H1 (cell line): ENCODE measurements around the gene ADAMTS17. TPM values are rescaled to one million over a fixed set of nuclear protein-coding genes. Genes with fewer than 3 reads are reported as not detected.

ENCODE experiments used
- CHD1 ChIP-seq: IDR thresholded peaks from 2 replicates; pipeline ENCODE4 v1.6.1; 2012; ENCODE audit warnings: low read depth, low read length, improper control_type of control experiment
- CHD7 ChIP-seq: fragments of 300-600 bp; sonication (generic); IDR thresholded peaks from 2 replicates; pipeline ENCODE4 v1.7.1; 2012; ENCODE audit warnings: low read length, moderate library complexity, mild to moderate bottlenecking, inconsistent platforms; ENCODE audit not compliant: insufficient replicate concordance
- E2F6 ChIP-seq: IDR thresholded peaks from 2 replicates; pipeline ENCODE4 v1.6.1; 2012; ENCODE audit warnings: inconsistent platforms
- TCF12 ChIP-seq: IDR thresholded peaks from 2 replicates; pipeline ENCODE4 v1.6.1; 2011; ENCODE audit warnings: low read depth, mild to moderate bottlenecking, low read length
- polyA plus RNA-seq, 7 experiments: library from polyadenylated mRNA; depleted of rRNA in 3 of 7; stranded (reverse) in 5 of 7; unstranded in 2 of 7; fragments of >200 nt in 5 of 7; fragments of 200-250 nt in 2 of 7; gene quantifications; 1 replicate in 5 of 7; 2 replicates in 1 of 7; 4 replicates in 1 of 7; pipeline versions ENCODE4 v1.2.1 to v1.2.3, GENCODE V29; 2011 to 2013; ENCODE audit warnings: missing spikeins in 2 of 7, mixed read lengths in 2 of 7
- total RNA-seq: library from RNA; stranded (reverse); fragmentation: NEBNext Ultra II Directional; extraction: Animal tissue kit (Norgen Biotek cat#: 25700); gene quantifications from 2 replicates; pipeline ENCODE4 v1.2.1, GENCODE V29; 2021

Gene ADAMTS17
- total and polyA plus RNA-seq, 2 of the 8 experiments (the other 6 are each of a cell fraction or from before 2014, with no cell fraction given), result 0.51 to 1.7 TPM

- TF ChIP-seq CHD7 (no peak), CHD1 (no peak), TCF12 (no peak), E2F6 (no peak)
- TF ChIP-seq, all 59 proteins: peak for 0
Observed at GRCh38 chr15:100249096-100249815, 92.5 kb downstream of the ADAMTS17 start (continued).
